GM04504 (cell line): ENCODE results near the gene CUX1.
"Not testable (repeated sequence)": the region's sequence is repeated elsewhere in the genome, so short reads cannot be mapped to it uniquely, and the experiment has no call there.

Source experiments
- DNase-seq: peaks from one replicate; pipeline ENCODE4 v3.0.0-alpha.2; 2012; ENCODE audit warnings: low read depth

Gene CUX1

DNA sequence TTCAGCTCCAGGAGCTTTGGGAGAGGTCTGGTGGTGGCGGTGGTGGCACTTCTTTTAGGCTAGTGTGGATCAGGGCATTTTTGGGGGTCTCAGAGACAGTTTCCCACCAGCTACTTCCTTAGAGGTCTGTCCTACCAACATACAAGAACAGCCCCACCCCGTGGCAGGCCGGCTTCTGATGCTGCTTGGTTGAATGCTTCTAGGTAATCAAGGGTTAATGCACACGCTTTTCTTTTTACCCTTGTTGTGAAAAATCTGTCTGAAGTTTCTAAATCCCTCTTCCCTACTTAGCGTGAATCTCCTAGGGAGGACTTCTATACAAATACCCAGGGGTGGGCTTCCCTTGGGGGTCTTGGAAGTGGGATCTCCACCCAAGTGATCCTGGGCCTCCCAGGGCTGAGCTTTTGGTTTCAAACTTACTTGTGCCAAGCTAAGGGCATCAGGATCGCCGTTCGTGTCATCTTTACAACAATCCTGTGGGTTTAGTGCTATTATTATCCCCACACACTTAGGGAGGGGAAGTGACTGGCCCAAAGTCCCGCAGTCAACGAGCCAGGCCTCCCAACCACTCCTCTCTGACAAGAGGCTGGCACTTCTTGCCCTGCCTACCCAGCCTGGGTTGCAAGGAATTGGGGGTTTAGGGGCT, 471.0 kb downstream of the CUX1 start:
- DNase-seq, result no peak

DNA sequence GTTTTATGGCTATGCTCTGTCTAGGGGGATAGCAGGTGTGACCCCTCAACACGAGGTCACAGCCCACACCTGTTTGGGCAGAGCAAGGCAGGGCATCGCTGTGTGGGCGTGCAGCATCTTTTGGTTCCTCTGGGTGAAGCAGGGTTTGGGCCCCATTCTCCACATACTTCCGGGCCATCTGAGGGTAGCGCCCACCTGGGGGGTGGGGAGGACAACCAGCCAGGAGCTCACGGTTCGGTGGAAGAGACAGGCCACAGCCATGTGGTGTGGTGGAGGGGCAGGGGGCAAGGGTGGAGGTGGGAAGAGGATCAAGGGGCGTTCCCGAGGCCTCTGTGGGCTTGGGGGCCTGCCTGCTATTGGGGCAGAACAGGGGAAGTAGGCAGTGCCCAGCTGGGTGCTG, 471.6 kb downstream of the CUX1 start:
- no peak for DNase-seq

DNA sequence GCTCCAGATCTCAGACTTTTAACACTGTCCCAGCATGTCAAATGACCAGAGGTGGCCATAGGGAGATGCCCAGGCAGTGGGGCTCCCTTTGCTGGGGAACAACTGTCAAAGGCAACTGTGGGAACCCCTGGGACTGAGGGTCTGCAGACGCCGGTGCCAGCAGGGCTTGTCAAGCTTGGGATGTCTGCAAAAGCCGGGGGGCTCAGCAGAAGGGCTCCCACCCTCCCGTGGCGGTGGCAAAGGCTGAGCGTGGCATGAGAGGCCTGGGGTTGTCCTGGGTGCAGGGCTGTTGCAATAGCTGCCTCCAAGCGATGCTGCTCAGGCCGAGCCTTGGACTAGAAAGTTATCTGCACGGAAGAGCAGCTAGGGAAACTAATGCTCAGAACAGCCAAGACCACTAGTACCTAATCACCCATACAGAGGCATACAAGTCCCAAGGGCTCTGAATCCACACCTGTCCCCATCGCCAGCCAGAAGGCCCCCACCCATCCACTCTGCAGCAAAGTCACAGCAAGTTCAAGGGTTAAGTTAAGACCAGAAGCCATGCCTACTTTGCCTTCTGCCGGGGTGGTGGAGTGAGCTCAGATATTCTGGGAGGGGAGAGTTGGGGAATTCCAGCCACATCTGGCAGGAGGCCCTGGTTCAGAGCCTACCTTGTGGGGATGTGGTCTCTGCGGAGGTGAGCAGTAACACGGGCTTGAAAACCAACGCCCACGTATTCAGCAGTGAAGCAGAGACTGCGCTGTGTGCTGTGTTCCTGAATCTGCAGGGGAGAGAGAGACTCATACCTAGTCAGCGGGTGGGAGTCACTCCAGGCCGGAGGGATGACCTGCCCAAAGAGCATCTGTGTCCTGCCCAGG, 473.9 kb downstream of the CUX1 start:
- DNase-seq, result no peak

DNA sequence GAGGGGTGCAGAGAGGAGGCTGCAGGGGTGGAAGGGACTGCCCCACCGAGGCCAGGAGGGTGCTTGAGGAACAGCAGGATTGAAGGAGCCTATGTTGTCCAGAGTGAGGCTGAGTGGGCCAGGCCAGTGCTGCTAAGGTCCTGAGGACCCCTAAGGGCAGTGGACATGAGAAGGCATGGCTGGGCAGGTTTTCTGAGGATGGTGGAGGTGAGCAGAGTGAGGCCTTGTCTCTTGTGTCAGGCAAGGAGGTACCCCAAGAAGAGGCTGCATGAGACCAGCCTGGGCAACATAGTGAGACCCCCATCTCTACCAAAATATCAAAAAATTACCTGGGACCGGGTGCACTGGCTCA, 474.5 kb downstream of the CUX1 start:
- DNase-seq, result no peak

DNA sequence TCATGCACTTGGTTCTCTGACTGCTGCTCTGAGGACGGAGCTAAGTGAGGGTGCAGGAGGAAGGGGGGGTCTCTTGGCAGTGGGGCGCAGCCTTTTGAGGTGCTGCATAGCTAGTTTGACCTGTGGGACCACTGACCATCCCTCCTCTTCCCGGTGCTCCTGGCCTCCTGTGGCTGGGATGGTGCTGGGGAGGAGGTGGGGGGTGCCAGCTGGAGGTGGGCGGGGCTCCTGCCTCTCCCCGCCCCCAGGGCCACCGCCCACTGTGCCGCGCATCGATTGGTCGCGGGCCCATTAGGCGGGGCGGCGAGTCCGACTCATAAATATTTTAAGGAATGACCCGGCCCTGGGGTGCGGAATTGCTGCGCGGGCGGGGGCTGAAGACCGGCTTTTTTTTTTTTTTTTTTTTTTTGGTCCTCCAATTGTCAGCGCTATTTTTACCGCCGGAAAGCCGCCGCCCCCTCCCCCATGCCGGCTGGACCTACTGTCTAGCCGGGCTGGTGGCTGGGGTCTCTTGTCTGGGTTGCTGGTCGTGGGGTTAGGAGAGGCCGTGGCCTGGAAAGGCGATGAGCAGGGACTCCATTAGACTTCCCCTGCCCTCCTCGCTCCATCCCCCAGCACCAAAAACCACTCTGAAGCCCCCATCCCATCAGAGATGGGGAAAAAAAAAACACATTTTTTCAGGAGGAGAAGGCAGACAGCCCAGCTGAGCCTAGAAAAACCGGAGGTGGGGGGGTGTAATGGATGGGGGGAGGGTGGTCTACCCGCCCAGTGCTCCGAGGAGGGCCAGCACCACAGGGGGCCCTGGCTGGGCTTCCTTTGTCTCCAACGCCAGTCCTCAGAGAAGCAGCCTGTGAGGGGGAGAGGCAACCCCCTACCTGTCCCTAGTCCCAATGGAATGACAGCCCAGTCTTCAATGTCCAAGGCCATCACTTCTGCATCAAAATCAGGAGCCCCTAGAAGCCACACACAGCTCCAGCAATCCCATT, 475.7 kb downstream of the CUX1 start:
- no peak for DNase-seq

DNA sequence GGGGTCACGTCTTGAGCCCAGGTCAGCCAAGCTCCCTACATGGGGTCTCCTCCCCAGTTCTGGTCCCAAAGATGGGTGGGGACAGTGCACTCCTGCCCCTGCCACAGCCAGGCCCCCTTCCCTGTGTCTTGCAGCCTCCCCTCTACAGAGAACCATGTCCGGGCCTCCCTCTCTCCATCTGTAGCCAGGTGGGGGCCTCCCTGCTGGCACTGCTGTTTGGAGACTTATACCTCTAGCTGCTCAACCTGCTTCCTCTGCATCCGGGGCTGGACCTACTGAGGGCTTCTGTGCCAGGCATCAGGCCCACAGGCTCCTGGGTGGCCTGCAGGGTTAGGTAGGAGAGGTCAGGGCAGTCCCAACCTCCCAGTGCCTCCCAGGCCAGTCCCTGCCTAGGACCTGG, 477.2 kb downstream of the CUX1 start:
- DNase-seq, result no peak

DNA sequence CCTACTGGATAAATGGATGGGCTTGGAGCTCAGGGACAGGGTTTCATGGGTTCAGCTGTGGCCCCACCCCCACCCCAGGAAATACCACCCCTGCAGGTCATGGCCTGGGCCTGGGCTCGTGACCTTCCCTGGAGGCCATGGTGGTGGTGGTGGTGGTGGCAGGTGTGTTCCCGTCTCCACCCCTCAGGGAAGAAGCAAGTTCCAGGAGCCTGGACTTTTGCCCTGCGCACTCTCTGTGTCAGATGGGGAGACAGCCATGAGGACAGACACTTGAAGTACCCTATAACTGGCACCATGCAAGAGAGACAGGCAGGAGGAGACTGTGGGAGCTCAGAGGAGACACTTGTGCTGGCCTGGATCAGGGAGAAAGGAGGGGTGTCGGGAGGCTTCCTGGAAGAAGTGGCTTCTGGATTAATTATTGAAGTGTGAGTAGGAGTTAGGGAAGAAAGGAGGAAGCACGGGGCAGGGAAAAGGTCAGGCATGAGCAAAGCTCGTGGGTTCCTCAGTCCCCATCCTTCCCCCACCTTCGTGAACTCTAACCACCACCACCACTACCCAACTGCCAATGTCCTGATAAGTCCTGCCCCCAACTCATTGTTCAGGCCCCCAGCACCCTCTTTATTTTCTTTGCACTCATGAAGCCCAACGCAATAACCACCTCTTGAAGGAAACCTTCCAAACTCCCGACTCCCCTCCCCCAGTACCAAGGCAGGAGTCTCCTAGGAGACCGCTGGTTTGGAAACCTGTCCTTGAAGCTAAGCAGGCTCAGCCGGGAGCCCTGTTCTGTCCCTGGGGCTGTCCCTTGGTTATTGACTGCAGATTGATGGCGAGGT, 478.1 kb downstream of the CUX1 start:
- DNase-seq, result no peak

DNA sequence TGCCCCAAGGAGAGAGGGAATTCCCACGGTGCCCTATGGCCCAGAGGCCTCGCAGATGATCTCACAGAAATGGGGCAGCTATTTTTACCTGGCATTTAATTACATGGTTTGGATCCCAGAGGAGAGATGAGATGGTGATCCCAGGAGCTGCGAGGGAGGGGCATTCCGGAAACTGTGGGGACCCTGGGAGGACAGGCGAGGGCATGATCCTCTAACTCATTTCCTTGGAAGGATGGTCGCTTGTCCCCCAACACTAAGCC, 478.7 kb downstream of the CUX1 start:
- no peak for DNase-seq

DNA sequence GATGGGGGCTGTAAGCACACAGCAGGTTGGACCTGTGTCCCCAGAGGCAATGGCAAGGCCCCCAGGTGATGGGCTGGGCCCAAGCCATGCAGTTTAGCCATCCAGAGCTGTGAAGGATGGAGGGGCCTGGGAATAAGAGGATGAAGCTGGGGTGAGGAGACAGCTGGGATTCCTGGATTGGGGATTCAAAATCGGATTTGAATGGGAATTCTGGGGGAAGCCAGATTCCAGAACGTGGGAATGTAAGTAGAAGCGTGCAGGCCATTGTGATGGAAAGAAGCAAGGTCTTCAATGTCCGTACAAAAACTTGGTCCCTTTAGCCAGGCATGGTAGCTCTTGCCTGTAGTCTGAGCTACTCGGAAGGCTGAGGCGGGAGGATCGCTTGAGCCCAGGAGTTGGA, 479.1 kb downstream of the CUX1 start:
- DNase-seq, result no peak

DNA sequence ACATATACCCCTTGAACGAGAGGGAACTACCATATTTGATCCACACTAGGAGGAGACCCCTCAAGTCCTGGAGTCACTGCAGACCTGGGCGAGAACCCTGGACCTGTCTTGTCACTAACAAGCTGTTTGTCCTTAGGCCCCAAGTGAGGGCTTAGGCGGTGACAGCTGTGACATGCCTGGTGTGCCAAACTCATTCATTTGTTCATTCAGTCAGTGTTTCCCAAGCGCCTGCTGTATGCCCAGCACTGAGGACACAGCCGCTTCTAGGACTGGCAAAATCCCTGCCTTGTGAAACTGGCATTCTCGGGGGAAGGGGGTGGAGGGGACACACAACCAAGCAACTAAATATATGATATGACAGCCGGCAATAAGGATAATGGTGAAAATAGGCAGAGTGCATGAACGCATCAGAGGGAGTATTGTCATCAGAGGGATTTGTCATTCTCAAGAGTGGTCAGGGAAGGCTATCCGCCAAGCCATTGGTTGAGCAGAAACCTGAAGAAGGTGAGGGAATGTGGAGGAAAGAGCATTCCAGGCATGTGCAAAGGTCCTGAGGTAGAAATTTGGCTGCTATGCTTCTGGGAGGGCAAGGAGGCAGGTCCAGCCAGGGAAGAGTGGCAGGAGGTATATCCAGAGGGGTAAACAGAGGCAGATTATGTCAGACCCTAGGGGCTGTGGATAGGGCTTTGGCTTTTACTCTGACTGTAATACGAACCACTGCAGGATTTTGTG, 480.2 kb downstream of the CUX1 start:
- DNase-seq, result no peak

DNA sequence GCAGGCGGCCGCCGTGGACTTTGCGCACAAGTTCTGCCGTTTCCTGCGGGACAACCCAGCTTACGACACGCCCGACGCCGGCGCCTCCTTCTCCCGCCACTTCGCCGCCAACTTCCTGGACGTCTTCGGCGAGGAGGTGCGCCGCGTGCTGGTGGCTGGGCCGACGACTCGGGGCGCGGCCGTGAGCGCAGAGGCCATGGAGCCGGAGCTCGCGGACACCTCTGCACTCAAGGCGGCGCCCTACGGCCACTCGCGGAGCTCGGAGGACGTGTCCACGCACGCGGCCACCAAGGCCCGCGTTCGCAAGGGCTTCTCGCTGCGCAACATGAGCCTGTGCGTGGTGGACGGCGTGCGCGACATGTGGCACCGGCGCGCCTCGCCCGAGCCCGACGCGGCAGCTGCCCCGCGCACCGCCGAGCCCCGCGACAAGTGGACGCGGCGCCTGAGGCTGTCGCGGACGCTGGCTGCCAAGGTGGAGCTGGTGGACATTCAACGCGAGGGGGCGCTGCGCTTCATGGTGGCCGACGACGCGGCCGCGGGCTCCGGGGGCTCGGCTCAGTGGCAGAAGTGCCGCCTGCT, 483.3 kb downstream of the CUX1 start:
- DNase-seq, result no peak

DNA sequence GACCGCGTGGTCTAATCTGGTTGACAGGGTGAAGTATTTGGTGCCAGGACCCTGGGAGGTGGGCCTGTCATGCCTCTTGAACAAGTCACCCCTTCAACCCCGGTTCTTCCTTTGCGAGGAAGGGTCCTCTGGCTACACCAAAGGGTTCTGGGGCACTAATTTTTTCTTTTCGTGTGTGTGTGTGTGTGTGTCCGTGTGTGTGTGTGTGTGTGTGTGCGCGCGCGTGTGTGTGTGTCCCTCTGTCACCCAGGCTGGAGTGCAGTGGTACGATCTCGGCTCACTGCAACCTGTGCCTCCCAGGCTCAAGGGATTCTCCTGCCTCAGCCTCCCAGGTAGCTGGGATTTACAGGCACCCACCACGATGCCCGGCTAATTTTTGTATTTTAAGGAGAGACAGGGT, 483.9 kb downstream of the CUX1 start:
- DNase-seq, result not testable (repeated sequence)

DNA sequence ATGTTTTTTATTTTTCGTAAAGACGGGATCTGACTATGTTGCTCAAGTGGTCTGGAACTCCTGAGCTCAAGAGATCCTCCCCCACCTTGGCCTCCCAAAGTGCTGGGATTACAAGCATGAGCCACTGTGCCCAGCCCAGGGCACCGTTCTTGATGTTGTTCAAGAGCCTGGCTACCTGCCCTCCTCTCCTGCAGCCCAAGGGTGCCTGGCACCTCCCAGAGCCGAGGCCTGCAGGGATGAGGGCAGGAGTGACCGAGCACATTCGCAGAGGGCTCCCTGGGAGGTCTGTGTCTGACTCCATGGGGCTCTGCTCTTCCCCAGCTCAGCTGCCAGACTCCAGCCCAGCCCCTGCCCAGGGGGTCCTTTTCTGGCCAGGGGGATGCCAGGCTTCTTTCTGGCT, 484.6 kb downstream of the CUX1 start:
- no peak for DNase-seq

DNA sequence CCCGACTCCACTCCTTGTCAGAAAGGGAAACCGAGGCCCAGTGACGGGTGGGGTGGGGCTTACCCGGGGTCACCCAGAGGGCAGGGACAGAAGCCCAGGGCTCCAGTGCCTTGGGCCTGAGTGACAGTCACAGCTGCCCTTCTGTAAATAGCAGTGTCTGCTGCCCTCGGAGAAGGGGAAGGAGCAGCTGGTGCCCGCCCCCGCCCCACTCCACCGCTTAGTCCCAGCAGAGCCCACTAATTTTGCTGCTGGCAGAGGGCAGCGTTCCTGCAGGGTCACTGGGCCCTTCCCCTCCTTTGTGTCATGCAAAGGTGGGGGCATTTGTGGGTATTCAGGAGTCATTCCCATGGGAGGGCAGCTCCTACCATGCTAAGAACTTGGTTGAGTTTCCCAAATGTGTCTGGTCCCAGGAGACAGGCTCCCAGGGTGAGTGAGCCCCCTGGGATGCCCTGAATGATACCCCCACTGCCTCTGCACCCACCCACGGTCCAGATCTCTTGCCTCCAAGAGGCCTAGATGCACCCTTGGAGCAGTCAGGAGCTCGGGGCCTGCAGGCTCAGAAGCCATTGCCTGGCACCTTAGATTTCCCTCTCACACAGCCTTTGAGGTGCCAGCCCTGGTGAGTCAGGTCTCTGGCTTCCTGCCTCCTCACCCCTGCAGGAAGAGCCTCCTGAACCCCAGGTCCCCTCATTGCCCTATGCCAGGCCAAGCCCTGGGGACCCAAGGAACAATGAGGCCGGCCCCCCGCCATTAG, 486.4 kb downstream of the CUX1 start:
- DNase-seq, result no peak

DNA sequence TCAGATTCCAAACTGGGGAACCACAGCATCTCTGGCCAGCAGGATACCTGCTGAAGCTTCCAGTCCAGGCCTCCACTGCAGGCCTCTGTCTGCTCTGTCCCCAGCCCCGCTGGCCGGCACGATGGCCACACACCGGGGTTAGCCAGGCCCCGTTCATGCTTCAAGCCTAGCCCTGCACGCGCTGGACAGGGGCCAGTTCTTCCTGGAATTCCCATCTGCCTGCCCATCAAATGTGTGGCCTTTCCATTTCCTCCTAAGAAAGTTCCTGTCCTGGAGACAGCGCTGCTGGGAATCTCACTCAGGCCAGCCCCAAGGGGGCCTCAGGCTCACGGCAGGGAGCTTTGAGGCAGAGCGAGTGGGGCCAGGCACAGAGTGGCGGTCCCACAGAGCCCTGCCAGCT, 487.2 kb downstream of the CUX1 start:
- no peak for DNase-seq

DNA sequence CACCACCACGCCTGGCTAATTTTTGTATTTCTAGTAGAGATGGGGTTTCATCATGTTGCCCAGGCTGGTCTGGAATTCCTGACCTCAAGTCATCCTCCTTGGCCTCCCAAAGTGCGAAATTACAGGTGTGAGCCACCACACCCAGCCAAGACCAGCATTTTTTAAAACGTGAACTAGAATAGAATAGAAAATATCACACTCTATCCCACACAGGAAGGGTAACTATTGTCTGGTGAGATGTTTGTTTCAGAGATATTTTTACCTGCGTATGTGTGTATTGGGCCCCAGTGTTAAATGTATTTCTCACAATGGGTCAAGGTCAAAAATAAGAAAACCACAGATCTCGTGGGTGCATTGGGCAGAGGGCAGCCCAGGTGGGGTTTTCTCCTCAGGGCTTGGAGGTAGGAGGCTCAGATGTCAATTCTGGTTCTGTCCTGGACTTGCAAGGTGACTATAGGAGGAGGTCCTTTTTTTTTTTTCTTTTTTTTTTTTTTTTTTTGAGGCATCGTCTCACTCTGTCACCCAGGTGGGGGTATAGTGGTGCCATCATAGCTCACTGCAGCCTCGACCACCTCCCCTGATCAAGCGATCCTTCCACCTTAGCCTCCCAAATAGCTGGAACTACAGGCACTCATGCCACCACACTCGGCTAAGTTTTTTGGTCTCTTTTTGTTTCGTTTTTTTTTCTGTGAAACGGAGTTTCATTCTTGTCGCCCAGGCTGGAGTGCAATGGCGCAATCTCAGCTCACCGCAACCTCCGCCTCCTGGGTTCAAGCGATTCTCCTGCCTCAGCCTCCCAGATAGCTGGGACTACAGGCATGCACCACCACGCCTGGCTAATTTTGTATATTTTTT, 488.2 kb downstream of the CUX1 start:
- DNase-seq, result no peak

DNA sequence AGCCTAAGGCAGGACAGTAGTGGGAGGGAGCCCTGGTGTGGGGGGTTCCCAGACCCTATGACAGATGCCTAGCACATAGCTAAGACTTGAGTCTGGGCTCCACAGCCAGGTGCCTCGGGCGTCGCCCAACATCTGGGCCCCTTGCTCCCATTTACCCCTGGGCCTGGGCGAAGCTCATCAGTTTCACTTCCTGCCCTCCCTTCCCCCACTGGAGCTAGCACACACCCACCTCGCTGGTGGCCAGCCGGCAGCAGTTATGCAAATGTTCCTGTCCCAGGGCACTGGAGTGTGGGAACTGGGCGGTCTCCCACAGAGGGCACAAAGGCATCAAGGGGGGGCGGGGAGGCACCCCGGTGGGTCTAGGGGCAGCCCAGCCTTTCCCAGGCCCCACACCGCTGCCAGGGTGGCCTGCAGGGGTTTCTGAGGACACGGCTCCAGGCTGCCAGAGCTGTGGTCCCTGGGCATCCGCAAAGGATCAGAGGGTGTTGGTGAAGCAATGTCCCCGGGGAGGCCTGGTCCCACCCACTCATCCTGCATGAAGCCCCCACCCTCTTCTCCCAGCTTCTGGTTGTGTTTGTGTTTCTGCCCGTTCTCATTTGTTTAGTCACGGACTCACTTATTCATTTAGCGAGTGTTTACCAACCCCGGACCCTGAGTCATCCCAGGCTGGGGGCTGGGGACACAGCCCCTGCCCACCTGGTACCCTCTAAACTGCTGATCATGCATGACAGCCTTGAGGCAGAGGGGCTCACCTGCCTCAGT, 489.7 kb downstream of the CUX1 start:
- DNase-seq, result no peak

DNA sequence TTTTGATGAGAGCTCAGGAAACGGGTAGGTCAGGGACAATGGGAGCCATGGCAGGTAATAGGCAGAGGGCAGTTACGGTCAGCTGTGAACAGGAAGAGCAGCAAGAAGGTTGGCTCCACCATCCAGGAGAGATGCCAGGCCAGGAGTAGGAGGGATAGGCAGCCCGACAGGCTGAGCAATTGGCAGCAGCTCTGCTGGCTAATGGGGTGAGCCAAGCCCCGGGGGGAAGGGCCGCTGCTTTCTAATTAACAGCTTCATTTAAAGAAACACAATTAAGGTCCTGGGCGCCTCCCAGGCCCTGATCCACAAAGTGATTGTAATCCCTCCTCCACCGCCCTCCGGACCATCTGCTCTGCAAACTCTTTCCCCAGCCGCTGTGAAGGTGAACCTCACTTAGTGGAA, 493.0 kb downstream of the CUX1 start:
- DNase-seq, result no peak

DNA sequence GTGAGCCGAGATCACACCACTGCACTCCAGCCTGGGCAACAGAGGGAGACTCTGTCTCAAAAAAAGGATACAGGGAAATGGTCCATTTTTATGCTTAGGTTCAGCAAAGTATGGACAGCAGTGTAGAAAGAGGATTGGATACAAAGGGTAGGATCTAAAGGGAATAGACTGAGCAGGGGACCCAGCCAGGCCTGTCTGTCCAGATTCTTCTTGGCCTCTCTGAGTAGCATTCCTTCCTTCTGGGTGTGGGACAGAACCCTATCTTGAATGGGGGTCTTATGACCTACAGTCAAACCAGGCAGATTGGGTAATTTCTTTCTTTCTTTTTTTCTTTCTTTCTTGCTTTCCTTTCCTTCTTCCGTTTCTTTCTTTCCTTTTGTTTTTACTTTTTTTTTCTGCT, 494.9 kb downstream of the CUX1 start:
- no peak for DNase-seq
